ENCODE measurements around the gene KCTD15.

GRCh38 chr19:33810821-33811220, 14.2 kb downstream of the KCTD15 start:
- no peak for TF ChIP-seq EP300 (IDR thresholded peaks at IDR 0.05)
- no peak for TF ChIP-seq CTCF (IDR thresholded peaks at IDR 0.05)
- TF ChIP-seq POLR2A (IDR thresholded peaks at IDR 0.05): no peak
- TF ChIP-seq POLR2AphosphoS5 (IDR thresholded peaks at IDR 0.05): no peak

All from upper lobe of left lung (tissue), 4 donors.